Measurements from ENCODE around the gene UNC80. TPM values are rescaled to one million over a fixed set of nuclear protein-coding genes. Genes with fewer than 3 reads are reported as not detected.

The UNC80 gene
- total RNA-seq, 1 experiment from 2014 or later: 0.48 TPM

DNA sequence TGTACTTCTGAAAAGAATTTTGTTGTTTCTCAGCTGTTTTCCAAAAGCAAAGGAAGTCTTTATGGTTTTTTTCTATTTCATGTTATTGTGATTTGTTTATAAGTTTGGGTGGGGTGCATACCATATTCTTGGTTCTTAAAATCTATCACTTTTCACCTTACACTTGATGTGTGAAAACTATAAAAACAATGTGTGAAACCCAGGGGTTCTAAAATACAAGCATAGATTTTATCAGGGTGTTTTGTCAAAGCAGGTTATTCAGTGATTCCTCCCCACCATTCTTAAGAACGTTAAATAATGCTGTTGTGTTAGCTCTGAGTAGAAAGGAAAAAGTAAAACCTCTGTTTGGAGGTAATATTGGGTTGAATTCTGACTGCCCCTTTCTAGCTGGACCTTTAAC is 248.5 kb downstream of the UNC80 start:
- TF ChIP-seq FOXP1 (CRISPR knock-in tag; IDR thresholded peaks at IDR 0.05; ENCODE audit: borderline replicate concordance) (no peak), FOXK1 (CRISPR knock-in tag; IDR thresholded peaks at IDR 0.05) (no peak), NFYB (CRISPR knock-in tag; conservative IDR thresholded peaks at IDR 0.05; ENCODE audit: low read depth) (no peak), ZNF219 (CRISPR knock-in tag; IDR thresholded peaks at IDR 0.05; ENCODE audit: borderline replicate concordance) (no peak), NR1H2 (CRISPR knock-in tag; IDR thresholded peaks at IDR 0.05) (no peak), IRF2 (CRISPR knock-in tag; IDR thresholded peaks at IDR 0.05; ENCODE audit: borderline replicate concordance, low read depth) (no peak), MXD4 (CRISPR knock-in tag; IDR thresholded peaks at IDR 0.05; ENCODE audit: borderline replicate concordance) (no peak), MYBL2 (CRISPR knock-in tag; IDR thresholded peaks at IDR 0.05) (no peak), ZBTB21 (CRISPR knock-in tag; IDR thresholded peaks at IDR 0.05; ENCODE audit: borderline replicate concordance) (no peak), ETV6 (CRISPR knock-in tag; IDR thresholded peaks at IDR 0.05) (no peak), EMX1 (CRISPR knock-in tag; IDR thresholded peaks at IDR 0.05) (no peak)
- TF ChIP-seq, protein P1, sequence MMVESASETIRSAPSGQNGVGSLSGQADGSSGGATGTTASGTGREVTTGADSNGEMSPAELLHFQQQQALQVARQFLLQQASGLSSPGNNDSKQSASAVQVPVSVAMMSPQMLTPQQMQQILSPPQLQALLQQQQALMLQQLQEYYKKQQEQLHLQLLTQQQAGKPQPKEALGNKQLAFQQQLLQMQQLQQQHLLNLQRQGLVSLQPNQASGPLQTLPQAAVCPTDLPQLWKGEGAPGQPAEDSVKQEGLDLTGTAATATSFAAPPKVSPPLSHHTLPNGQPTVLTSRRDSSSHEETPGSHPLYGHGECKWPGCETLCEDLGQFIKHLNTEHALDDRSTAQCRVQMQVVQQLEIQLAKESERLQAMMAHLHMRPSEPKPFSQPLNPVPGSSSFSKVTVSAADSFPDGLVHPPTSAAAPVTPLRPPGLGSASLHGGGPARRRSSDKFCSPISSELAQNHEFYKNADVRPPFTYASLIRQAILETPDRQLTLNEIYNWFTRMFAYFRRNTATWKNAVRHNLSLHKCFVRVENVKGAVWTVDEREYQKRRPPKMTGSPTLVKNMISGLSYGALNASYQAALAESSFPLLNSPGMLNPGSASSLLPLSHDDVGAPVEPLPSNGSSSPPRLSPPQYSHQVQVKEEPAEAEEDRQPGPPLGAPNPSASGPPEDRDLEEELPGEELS (CRISPR knock-in tag; IDR thresholded peaks at IDR 0.05): no peak
- TF ChIP-seq, protein P2, sequence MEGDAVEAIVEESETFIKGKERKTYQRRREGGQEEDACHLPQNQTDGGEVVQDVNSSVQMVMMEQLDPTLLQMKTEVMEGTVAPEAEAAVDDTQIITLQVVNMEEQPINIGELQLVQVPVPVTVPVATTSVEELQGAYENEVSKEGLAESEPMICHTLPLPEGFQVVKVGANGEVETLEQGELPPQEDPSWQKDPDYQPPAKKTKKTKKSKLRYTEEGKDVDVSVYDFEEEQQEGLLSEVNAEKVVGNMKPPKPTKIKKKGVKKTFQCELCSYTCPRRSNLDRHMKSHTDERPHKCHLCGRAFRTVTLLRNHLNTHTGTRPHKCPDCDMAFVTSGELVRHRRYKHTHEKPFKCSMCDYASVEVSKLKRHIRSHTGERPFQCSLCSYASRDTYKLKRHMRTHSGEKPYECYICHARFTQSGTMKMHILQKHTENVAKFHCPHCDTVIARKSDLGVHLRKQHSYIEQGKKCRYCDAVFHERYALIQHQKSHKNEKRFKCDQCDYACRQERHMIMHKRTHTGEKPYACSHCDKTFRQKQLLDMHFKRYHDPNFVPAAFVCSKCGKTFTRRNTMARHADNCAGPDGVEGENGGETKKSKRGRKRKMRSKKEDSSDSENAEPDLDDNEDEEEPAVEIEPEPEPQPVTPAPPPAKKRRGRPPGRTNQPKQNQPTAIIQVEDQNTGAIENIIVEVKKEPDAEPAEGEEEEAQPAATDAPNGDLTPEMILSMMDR (IDR thresholded peaks at IDR 0.05): no peak
- TF ChIP-seq, protein P3, sequence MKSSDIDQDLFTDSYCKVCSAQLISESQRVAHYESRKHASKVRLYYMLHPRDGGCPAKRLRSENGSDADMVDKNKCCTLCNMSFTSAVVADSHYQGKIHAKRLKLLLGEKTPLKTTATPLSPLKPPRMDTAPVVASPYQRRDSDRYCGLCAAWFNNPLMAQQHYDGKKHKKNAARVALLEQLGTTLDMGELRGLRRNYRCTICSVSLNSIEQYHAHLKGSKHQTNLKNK (CRISPR knock-in tag; IDR thresholded peaks at IDR 0.05): no peak
- TF ChIP-seq, protein P4, sequence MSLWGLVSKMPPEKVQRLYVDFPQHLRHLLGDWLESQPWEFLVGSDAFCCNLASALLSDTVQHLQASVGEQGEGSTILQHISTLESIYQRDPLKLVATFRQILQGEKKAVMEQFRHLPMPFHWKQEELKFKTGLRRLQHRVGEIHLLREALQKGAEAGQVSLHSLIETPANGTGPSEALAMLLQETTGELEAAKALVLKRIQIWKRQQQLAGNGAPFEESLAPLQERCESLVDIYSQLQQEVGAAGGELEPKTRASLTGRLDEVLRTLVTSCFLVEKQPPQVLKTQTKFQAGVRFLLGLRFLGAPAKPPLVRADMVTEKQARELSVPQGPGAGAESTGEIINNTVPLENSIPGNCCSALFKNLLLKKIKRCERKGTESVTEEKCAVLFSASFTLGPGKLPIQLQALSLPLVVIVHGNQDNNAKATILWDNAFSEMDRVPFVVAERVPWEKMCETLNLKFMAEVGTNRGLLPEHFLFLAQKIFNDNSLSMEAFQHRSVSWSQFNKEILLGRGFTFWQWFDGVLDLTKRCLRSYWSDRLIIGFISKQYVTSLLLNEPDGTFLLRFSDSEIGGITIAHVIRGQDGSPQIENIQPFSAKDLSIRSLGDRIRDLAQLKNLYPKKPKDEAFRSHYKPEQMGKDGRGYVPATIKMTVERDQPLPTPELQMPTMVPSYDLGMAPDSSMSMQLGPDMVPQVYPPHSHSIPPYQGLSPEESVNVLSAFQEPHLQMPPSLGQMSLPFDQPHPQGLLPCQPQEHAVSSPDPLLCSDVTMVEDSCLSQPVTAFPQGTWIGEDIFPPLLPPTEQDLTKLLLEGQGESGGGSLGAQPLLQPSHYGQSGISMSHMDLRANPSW (CRISPR knock-in tag; conservative IDR thresholded peaks at IDR 0.05; ENCODE audit: low read depth): no peak
- TF ChIP-seq, protein P5, sequence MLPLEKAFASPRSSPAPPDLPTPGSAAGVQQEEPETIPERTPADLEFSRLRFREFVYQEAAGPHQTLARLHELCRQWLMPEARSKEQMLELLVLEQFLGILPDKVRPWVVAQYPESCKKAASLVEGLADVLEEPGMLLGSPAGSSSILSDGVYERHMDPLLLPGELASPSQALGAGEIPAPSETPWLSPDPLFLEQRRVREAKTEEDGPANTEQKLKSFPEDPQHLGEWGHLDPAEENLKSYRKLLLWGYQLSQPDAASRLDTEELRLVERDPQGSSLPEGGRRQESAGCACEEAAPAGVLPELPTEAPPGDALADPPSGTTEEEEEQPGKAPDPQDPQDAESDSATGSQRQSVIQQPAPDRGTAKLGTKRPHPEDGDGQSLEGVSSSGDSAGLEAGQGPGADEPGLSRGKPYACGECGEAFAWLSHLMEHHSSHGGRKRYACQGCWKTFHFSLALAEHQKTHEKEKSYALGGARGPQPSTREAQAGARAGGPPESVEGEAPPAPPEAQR (CRISPR knock-in tag; IDR thresholded peaks at IDR 0.05): no peak
- ATAC-seq (no peak), DNase-seq (ENCODE audit: low spot score) (no peak)
- Mint-ChIP-seq H3K4me1 (no peaks in the 10 kb centered on the region), H3K27ac (no peak overlapping the region), H3K4me3 (no peak overlapping the region), H3K27me3 (ENCODE audit: low read depth) (no peaks in the 10 kb centered on the region), H3K9me3 (no peaks in the 10 kb centered on the region), H3K36me3 (peaks cover 67% of the 10 kb centered on the region)
- POLR2A ChIA-PET: no interaction called here
- CTCF ChIA-PET: no interaction called here

DNA sequence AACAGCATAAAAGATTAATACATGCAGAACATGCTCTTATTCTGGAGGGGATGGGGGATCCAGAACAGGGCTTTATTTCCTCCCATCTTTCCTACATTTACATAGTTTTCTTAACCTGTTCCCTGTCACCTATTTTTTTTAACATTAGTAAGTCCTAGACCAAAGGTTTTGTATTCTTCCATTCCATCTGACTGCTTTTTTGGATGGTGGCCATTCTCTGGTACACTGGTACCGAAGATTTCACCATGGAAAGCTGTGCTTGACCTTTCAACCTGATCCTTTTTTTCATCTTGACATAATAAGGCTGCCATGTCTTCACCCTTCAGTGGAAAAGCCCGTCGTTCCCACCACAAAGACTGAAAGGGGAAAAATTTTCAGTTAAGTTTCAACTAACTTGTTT is 251.2 kb downstream of the UNC80 start:
- CTCF ChIA-PET: no interaction called here
- Mint-ChIP-seq H3K36me3 (peaks cover 56% of the 10 kb centered on the region), H3K9me3 (peaks cover 5% of the 10 kb centered on the region), H3K4me3 (no peak overlapping the region), H3K27ac (no peak overlapping the region), H3K4me1 (no peaks in the 10 kb centered on the region), H3K27me3 (ENCODE audit: low read depth) (no peaks in the 10 kb centered on the region)
- DNase-seq (ENCODE audit: low spot score): no peak
- TF ChIP-seq KAT7 (CRISPR knock-in tag; IDR thresholded peaks at IDR 0.05; ENCODE audit: borderline replicate concordance): no peak
- TF ChIP-seq SP1 (CRISPR knock-in tag; conservative IDR thresholded peaks at IDR 0.05): no peak
- TF ChIP-seq, protein P6, sequence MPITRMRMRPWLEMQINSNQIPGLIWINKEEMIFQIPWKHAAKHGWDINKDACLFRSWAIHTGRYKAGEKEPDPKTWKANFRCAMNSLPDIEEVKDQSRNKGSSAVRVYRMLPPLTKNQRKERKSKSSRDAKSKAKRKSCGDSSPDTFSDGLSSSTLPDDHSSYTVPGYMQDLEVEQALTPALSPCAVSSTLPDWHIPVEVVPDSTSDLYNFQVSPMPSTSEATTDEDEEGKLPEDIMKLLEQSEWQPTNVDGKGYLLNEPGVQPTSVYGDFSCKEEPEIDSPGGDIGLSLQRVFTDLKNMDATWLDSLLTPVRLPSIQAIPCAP (CRISPR knock-in tag; IDR thresholded peaks at IDR 0.05): no peak
- no peak for TF ChIP-seq CBFB (CRISPR knock-in tag; IDR thresholded peaks at IDR 0.05; ENCODE audit: low read depth)
- no peak for TF ChIP-seq EMX1 (CRISPR knock-in tag; IDR thresholded peaks at IDR 0.05)
- TF ChIP-seq ZNF396 (CRISPR knock-in tag; IDR thresholded peaks at IDR 0.05; ENCODE audit: borderline replicate concordance): no peak
- TF ChIP-seq, protein P7, sequence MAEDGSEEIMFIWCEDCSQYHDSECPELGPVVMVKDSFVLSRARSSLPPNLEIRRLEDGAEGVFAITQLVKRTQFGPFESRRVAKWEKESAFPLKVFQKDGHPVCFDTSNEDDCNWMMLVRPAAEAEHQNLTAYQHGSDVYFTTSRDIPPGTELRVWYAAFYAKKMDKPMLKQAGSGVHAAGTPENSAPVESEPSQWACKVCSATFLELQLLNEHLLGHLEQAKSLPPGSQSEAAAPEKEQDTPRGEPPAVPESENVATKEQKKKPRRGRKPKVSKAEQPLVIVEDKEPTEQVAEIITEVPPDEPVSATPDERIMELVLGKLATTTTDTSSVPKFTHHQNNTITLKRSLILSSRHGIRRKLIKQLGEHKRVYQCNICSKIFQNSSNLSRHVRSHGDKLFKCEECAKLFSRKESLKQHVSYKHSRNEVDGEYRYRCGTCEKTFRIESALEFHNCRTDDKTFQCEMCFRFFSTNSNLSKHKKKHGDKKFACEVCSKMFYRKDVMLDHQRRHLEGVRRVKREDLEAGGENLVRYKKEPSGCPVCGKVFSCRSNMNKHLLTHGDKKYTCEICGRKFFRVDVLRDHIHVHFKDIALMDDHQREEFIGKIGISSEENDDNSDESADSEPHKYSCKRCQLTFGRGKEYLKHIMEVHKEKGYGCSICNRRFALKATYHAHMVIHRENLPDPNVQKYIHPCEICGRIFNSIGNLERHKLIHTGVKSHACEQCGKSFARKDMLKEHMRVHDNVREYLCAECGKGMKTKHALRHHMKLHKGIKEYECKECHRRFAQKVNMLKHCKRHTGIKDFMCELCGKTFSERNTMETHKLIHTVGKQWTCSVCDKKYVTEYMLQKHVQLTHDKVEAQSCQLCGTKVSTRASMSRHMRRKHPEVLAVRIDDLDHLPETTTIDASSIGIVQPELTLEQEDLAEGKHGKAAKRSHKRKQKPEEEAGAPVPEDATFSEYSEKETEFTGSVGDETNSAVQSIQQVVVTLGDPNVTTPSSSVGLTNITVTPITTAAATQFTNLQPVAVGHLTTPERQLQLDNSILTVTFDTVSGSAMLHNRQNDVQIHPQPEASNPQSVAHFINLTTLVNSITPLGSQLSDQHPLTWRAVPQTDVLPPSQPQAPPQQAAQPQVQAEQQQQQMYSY (CRISPR knock-in tag; IDR thresholded peaks at IDR 0.05): no peak
- TF ChIP-seq TCF7 (CRISPR knock-in tag; IDR thresholded peaks at IDR 0.05; ENCODE audit: low read depth): no peak
- TF ChIP-seq HMGA2 (CRISPR knock-in tag; IDR thresholded peaks at IDR 0.05): no peak
- no peak for TF ChIP-seq NFATC4 (CRISPR knock-in tag; IDR thresholded peaks at IDR 0.05)
- no peak for ATAC-seq
- POLR2A ChIA-PET: no interaction called here

All from WTC11 (cell line).